Amygdala (tissue), 56 donors: ENCODE measurements around the gene OR2AG2.

Experiments used
- DNase-seq, 56 donors: peaks; one replicate each; lab custom pipeline; 2025; lab: John Stamatoyannopoulos, UW

Gene OR2AG2

DNA sequence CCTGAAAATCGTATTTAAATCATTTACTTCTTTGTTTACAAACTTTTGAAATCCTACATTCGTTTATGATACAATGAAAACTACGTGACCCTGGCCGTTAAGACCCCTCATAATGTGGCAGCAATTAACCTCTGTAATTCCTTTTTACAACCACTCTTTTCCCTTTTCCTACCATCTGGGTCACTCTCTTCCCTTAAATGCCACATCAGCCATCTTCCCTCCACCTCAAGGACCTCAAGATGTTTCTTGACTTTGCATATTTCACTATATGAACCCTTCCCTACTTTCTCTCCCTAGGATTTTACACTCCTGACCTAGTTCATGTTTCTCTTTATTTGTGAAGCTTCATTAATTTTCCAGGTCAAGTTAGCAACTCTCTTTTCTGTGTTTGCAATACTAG, 26.8 kb downstream of the OR2AG2 start:
- DNase-seq: no peak

DNA sequence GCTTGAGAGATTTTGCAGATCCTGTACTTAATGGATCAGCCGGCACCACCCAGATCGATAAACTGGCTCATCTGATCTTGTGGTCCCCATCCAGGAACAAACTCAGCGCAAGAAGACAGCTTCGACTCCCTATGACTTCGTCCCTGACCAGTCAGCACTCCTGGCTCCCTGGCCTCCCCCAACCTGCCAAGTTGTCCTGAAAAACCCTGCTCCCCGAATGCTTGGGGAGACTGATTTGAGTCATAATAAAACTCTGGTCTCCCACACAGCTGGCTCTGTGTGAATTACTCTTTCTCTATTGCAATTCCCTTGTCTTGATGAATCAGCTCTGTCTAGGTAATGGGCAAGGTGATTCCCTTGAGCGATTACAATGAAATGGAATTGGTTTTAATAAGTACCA, 29.5 kb downstream of the OR2AG2 start:
- no peak for DNase-seq

DNA sequence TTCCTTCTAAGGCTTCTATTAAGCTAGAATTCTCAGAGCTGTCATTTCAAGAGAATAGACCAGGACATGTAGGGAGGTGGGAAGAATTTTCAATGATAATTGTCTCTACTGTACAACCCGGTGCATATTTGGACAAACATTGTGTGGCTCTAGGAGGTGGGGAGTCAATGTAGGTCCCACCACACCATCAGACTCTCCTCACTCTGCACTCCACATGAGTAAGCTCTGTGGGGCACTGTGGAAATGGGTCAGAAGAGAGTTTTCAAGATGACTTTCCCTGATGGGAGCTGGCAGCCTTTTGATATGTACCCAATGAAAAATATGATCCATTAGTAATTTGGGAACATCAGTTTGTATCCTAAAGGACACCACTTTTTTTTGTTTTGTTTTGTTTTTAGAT, 33.2 kb downstream of the OR2AG2 start:
- DNase-seq: no peak

- DNase-seq: peak in 2 of 56 donors; percentile 6 to 42
Observed at GRCh38 chr11:6737872-6738466, 33.8 kb downstream of the OR2AG2 start.

DNA sequence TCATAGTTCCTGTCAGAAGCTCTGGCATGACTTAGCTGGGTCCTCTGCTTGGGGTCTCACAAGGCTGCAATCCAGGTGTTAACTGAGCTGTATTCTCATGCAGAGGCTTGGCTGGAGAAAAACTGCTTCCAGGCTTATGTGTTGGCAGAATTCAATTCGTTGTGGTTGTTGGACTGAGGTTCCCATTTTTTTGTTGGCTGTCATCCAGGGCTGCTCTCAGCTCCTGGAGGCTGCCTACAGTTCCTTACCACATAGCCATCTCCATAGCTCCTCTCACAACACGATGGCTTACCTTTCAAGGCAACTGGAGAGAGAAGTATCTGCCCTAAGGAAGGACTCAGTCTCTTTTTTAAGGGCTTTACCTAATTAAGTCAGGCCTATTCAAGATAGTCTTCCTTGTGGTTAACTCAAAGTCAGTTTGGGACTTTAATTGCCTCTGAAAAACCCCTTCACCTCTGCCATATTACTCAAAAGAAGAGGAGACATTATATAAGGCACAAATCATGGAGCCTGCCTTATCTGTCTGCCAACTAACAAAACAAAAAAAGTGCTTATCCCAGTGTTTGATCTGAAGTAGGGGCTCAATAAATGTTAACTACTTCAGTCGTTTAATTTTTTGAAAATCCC, 35.2 kb downstream of the OR2AG2 start:
- DNase-seq: no peak

DNA sequence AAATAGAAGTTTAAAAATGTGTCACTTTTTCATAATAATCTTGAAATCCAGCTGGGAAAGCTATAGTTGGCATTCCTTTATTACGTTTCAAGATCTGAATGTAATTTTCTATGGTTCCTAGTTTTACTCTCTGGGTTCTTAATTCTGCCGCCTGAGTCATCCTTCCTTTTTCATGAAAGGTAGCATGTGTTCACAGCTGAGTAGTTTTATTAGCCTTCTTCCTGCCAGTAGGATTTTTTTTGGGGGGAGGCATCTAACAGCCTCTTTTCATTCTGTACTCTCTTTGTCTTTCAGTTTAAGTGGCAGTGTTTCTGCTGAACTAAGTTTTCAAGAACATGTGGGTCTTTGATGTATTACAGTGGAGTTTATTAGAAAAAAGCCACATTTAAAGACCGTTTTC, 36.5 kb downstream of the OR2AG2 start:
- DNase-seq: no peak

GRCh38 chr11:6734616-6735015, 37.2 kb downstream of the OR2AG2 start:
- DNase-seq: no peak

DNA sequence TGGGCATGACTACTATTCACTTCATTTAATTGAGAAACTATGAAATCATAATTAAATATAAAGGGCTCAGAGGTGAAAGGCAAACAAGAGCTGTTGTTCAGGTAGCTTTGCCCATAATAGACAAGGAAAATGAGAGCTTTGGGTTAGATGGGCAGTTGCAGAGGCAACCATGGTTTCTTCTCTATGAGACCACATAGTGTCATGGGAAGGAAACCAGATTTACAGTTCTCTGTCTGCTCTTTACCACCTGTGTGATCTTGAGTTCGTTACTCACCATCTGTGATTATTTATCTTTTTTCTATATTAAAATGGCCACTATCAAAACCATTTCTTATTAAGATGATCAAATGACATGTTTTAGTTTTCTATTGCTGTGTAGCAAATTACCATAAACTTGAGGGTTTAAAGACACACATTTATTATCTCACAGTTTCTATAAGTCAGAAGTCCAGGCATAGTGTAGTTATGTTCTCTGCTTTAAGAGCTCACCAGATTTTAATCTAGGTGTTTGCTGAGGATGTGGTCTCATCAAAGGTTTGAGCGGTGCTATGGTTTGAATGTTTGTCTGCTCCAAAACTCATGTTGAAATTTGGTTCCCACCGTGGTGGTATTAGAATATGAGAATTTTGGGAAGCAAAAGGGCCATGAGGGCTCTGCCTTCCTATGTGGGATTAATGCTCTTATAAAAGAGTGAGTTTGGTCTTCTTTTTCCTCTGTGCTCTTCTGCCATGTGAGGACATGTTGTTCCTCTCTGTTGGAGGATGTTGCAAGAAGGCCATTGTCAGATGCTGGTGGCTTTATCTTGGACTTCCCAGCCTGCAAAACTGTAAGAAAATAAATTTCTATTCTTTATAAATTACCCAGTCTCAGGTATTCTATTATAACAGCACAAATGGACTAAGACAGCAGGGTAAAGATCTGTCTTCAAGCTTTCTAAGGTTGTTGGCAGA, 38.2 kb downstream of the OR2AG2 start:
- DNase-seq: no peak

DNA sequence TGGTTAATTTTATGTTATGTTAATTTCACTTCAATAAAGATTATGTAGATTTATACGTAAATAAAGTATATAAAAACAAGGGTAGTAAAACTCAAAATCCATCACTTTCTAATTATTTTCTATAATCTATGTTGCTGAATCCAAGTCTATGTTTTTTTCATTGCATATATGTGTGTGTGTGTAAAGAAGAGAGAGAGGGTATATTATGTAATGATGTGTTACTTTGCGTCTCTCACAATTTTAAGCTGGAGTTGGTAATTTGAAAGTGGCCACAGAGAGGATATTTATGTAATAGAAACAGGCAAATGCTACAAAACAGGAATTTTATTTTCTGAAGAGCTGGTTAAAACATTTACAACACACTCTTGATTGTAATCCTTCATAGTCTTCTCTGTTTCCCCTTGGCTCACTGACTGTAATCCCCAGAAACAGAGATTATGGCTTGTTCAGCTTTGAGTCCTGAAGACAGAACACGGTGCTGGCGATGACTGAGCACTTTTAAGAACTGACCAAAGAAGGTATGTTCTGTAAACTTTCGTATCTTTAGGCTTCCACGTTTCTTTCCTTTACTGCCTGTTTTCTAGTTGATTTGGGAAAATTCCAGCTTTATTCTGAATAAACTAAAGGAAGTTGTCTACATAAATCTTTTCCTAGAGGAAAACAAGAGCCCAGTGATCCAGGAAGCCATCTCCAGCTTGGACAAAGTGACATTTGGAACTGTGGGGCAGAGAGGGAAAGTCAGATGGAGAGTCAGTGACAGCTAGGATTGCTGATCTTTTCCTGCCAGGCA, 43.6 kb downstream of the OR2AG2 start:
- no peak for DNase-seq

DNA sequence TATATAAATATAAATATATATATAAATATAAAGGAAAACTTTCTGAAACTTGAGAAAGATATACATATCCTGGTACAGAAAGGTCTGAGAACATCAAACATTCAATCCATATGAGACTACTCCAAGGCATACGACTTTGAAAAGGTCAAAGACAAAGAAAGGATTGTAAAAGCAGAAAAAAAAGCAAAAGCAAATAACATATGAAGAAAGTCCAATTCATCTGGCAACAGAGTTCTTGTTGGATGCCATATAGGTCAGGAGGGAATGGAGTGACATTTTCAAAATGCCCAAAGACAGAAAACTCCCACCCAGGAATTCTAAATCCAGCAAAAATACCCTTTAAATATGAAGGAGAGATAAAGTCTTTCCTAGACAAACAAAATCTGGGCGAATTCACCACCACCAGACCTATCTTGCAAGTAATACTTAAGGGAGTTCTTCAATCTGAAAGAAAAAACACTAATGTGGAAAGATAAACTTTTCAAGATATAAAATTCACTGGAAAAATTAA, 46.3 kb downstream of the OR2AG2 start:
- DNase-seq: no peak

GRCh38 chr11:6724013-6724412, 47.8 kb downstream of the OR2AG2 start:
- DNase-seq: no peak

DNA sequence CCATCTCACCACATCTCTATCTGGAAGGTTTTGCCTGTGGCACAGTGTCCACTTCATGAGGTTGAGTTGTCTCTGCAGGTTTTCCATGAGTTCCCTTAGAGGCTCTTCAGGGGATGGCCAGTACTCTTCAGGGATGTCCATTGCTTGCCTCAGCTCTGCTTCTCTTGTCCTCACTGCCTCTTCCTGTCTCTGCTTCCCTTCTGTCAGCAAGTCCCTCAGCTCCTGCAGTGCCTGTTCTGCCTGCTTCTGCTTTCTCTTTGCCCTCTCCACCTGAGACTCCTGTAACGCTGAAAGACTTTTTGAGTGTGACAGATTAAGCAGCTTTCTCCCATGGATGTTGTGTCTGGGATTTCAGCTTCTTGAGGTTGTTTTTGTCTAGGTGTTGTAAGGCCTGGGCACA, 50.4 kb downstream of the OR2AG2 start:
- DNase-seq: no peak

DNA sequence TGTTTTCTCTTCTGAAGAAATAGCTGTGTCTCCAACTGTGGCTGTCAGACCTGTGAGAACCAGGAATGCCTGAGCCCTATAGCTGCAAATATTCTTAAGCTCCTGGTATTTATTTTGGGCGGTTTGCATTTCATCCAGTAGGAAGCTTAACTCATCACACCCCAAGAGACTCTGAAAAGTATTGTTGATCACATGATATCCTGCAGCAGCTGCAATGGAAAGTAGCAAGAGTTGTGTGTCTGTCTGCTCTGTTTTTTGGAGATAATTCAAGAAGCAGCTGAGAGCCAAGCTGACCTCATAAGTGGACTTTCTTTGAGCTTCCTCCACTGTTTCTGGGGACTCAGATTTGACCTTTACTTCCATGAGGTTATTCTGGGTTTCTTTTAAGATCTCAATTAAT, 52.2 kb downstream of the OR2AG2 start:
- no peak for DNase-seq

DNA sequence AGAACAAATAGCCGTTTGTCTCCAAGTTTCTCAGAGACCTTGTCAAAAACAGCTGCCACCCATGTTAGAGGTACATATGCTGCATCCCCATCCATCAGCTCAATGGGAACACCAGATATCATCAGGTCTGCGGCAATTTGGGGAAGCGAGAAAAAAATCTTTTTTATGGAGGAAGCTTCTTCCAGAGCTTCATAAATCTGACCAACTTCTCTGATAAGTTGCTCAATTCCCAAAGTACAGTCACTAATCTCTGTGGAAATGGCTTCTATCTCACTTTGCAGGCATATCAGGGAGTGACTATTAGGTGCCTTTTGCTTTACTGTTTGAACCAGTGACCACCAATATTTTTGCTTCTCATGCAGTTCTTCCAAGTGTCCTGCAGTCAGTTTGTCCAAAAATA, 54.4 kb downstream of the OR2AG2 start:
- no peak for DNase-seq
